ENCODE data around the gene MPP3. TPM values are rescaled to one million over a fixed set of nuclear protein-coding genes. Genes with fewer than 3 reads are reported as not detected.
A peak's percentile ranks its signal among the peaks of the same experiment; 100 is the strongest.

The MPP3 gene
- 5.1 TPM for polyA plus RNA-seq (2013, experiment 1 of 2)
- polyA plus RNA-seq (2013, experiment 2 of 2) = 5.9 TPM

- Histone ChIP-seq H2BK15ac (ENCODE audit: low read length) (peak within 1 kb of the TSS; percentile 87), H3K4me3 (ENCODE audit: low read length in 2 of 2) (peak within 1 kb of the TSS; percentile 63 to 91), H3K4me2 (ENCODE audit: insufficient read depth, low read length, poor library complexity, severe bottlenecking) (peak within 1 kb of the TSS; percentile 94), H3K27ac (replicated peaks; ENCODE audit: low read length) (no peak within 1 kb of the TSS), H3K4me1 (ENCODE audit: control insufficient read depth in 2 of 2, insufficient read depth in 1 of 2, low read depth in 1 of 2, low read length in 2 of 2) (peaks cover 4 to 5% of the 10 kb centered on the region in 2 donors), H3K27me3 (ENCODE audit: control insufficient read depth in 3 of 3, insufficient read depth in 3 of 3, low read depth in 1 of 3, low read length in 3 of 3) (peaks cover 5 to 19% (median 6%) of the 10 kb centered on the region in 3 experiments), H2AFZ (ENCODE audit: low read length) (peak within 1 kb of the TSS; percentile 99), H2AK5ac (ENCODE audit: low read depth, low read length) (peak within 1 kb of the TSS; percentile 4), H3K79me1 (ENCODE audit: low read depth, low read length) (peaks cover 2% of the 10 kb centered on the region), H3K4ac (ENCODE audit: low read length) (no peak within 1 kb of the TSS), H3K14ac (ENCODE audit: low read length) (peak within 1 kb of the TSS; percentile 75), H4K8ac (ENCODE audit: low read depth, low read length) (no peak within 1 kb of the TSS), H3K36me3 (replicated peaks in 1 of 2; ENCODE audit: control insufficient read depth in 2 of 2, insufficient read depth in 2 of 2, low read length in 2 of 2) (peaks cover 0 to 5% of the 10 kb centered on the region in 2 donors), H3K18ac (ENCODE audit: low read length) (peak within 1 kb of the TSS; percentile 98), H3K23ac (ENCODE audit: low read depth, low read length, poor library complexity) (peak within 1 kb of the TSS; percentile 77), H4K91ac (ENCODE audit: low read depth, low read length, poor library complexity) (no peak within 1 kb of the TSS), H2BK5ac (ENCODE audit: low read length) (peak within 1 kb of the TSS; percentile 43), H2BK120ac (ENCODE audit: low read depth, low read length) (peak within 1 kb of the TSS; percentile 49), H3K9me3 (replicated peaks in 1 of 2; ENCODE audit: control insufficient read depth in 2 of 2, insufficient read depth in 1 of 2, low read depth in 1 of 2, low read length in 2 of 2) (peaks cover 7 to 8% of the 10 kb centered on the region in 2 donors), H3K9ac (ENCODE audit: low read depth, low read length, poor library complexity) (peak within 1 kb of the TSS; percentile 96), H2BK12ac (ENCODE audit: low read length) (peak within 1 kb of the TSS; percentile 82)
- WGBS, 2 donors (ENCODE audit: extremely low coverage in 2 of 2, insufficient read length in 2 of 2, insufficient replicate concordance in 1 of 2) = no CpG with 5 or more reads among the region's 87 CpGs
- peak; percentile 63 for DNase-seq (ENCODE audit: low spot score)
These were observed at the start of gene MPP3 for GRCh38 chr17:43832976-43833829. MPP3 (minus strand) TSS chr17:43833146; CDS start chr17:43831906, 1,240 bp downstream.

GRCh38 chr17:43881758-43882505, 49.0 kb upstream of the MPP3 start:
- peaks cover 4 to 8% of the 10 kb centered on the region in 2 donors for H3K4me1 ChIP-seq (ENCODE audit: control insufficient read depth in 2 of 2, insufficient read depth in 1 of 2, low read depth in 1 of 2, low read length in 2 of 2)
- peaks cover 0 to 18% of the 10 kb centered on the region in 2 donors for H3K36me3 ChIP-seq (replicated peaks in 1 of 2; ENCODE audit: control insufficient read depth in 2 of 2, insufficient read depth in 2 of 2, low read length in 2 of 2)
- H3K4ac ChIP-seq (ENCODE audit: low read length) = no peak overlapping the region
- H3K4me3 ChIP-seq (ENCODE audit: low read length in 2 of 2) = no peak overlapping the region
- H3K27ac ChIP-seq (replicated peaks; ENCODE audit: low read length) = no peak overlapping the region
- no peak overlapping the region for H3K9ac ChIP-seq (ENCODE audit: low read depth, low read length, poor library complexity)
- H3K14ac ChIP-seq (ENCODE audit: low read length) = no peak overlapping the region
- H3K4me2 ChIP-seq (ENCODE audit: insufficient read depth, low read length, poor library complexity, severe bottlenecking) = no peak overlapping the region
- H3K27me3 ChIP-seq (ENCODE audit: control insufficient read depth in 3 of 3, insufficient read depth in 3 of 3, low read depth in 1 of 3, low read length in 3 of 3) = no peaks in the 10 kb centered on the region
- no peak overlapping the region for H2AFZ ChIP-seq (ENCODE audit: low read length)
- no CpG with 5 or more reads among the region's 27 CpGs for WGBS, 2 donors (ENCODE audit: extremely low coverage in 2 of 2, insufficient read length in 2 of 2, insufficient replicate concordance in 1 of 2)
- H2BK120ac ChIP-seq (ENCODE audit: low read depth, low read length) = no peak overlapping the region
- no peak overlapping the region for H4K91ac ChIP-seq (ENCODE audit: low read depth, low read length, poor library complexity)
- no peak overlapping the region for H3K18ac ChIP-seq (ENCODE audit: low read length)
- H2BK15ac ChIP-seq (ENCODE audit: low read length) = no peak overlapping the region
- no peaks in the 10 kb centered on the region for H3K9me3 ChIP-seq (replicated peaks in 1 of 2; ENCODE audit: control insufficient read depth in 2 of 2, insufficient read depth in 1 of 2, low read depth in 1 of 2, low read length in 2 of 2)
- no peak overlapping the region for H2AK5ac ChIP-seq (ENCODE audit: low read depth, low read length)
- no peak overlapping the region for H2BK12ac ChIP-seq (ENCODE audit: low read length)
- peak overlapping the region; percentile 1 for H2BK5ac ChIP-seq (ENCODE audit: low read length)
- H3K23ac ChIP-seq (ENCODE audit: low read depth, low read length, poor library complexity) = no peak overlapping the region
- peaks cover 5% of the 10 kb centered on the region for H3K79me1 ChIP-seq (ENCODE audit: low read depth, low read length)
- no peak overlapping the region for H4K8ac ChIP-seq (ENCODE audit: low read depth, low read length)
- no peak for DNase-seq (ENCODE audit: low spot score)

- WGBS, 2 donors (ENCODE audit: extremely low coverage in 2 of 2, insufficient read length in 2 of 2, insufficient replicate concordance in 1 of 2) = no CpG with 5 or more reads among the region's 12 CpGs
- Histone ChIP-seq H2BK15ac (ENCODE audit: low read length) (no peak overlapping the region), H2AFZ (ENCODE audit: low read length) (no peak overlapping the region), H3K14ac (ENCODE audit: low read length) (peak overlapping the region; percentile 56), H4K91ac (ENCODE audit: low read depth, low read length, poor library complexity) (no peak overlapping the region), H3K27me3 (ENCODE audit: control insufficient read depth in 3 of 3, insufficient read depth in 3 of 3, low read depth in 1 of 3, low read length in 3 of 3) (no peaks in the 10 kb centered on the region), H3K4me3 (ENCODE audit: low read length in 2 of 2) (no peak overlapping the region), H2AK5ac (ENCODE audit: low read depth, low read length) (no peak overlapping the region), H3K18ac (ENCODE audit: low read length) (no peak overlapping the region), H3K79me1 (ENCODE audit: low read depth, low read length) (peaks cover 5% of the 10 kb centered on the region), H3K4me1 (ENCODE audit: control insufficient read depth in 2 of 2, insufficient read depth in 1 of 2, low read depth in 1 of 2, low read length in 2 of 2) (peaks cover 4 to 8% of the 10 kb centered on the region in 2 donors), H3K27ac (replicated peaks; ENCODE audit: low read length) (no peak overlapping the region), H2BK12ac (ENCODE audit: low read length) (no peak overlapping the region), H3K23ac (ENCODE audit: low read depth, low read length, poor library complexity) (no peak overlapping the region), H3K9me3 (replicated peaks in 1 of 2; ENCODE audit: control insufficient read depth in 2 of 2, insufficient read depth in 1 of 2, low read depth in 1 of 2, low read length in 2 of 2) (no peaks in the 10 kb centered on the region), H2BK120ac (ENCODE audit: low read depth, low read length) (peak overlapping the region; percentile 28), H3K4ac (ENCODE audit: low read length) (no peak overlapping the region), H3K36me3 (replicated peaks in 1 of 2; ENCODE audit: control insufficient read depth in 2 of 2, insufficient read depth in 2 of 2, low read length in 2 of 2) (peaks cover 0 to 21% of the 10 kb centered on the region in 2 donors), H4K8ac (ENCODE audit: low read depth, low read length) (no peak overlapping the region), H3K9ac (ENCODE audit: low read depth, low read length, poor library complexity) (no peak overlapping the region), H2BK5ac (ENCODE audit: low read length) (peak overlapping the region; percentile 1), H3K4me2 (ENCODE audit: insufficient read depth, low read length, poor library complexity, severe bottlenecking) (no peak overlapping the region)
- no peak for DNase-seq (ENCODE audit: low spot score)
These were observed 48.2 kb upstream of the MPP3 start for GRCh38 chr17:43881181-43881580.
